Hepatocyte (in vitro differentiated cells): ENCODE data around the gene NUDT19.

Experiments
- CTCF ChIP-seq: fragments of 200-600 bp; sonication (generic); IDR thresholded peaks from 2 replicates; pipeline ENCODE4 v1.5.1; 2016; ENCODE audit warnings: antibody characterized with exemption, mild to moderate bottlenecking; ENCODE audit not compliant: poor library complexity
- EZH2 ChIP-seq: fragments of 200-600 bp; sonication (generic); IDR thresholded peaks from 2 replicates; pipeline ENCODE4 v1.6.1; 2016; ENCODE audit warnings: antibody characterized with exemption, mild to moderate bottlenecking, borderline replicate concordance
- EZH2phosphoT487 ChIP-seq: fragments of 200-600 bp; sonication (generic); IDR thresholded peaks from one replicate; pipeline ENCODE4 v1.6.1; 2018; ENCODE audit warnings: antibody characterized with exemption, mild to moderate bottlenecking, low read depth, moderate library complexity; ENCODE audit not compliant: unreplicated experiment, severe bottlenecking

DNA sequence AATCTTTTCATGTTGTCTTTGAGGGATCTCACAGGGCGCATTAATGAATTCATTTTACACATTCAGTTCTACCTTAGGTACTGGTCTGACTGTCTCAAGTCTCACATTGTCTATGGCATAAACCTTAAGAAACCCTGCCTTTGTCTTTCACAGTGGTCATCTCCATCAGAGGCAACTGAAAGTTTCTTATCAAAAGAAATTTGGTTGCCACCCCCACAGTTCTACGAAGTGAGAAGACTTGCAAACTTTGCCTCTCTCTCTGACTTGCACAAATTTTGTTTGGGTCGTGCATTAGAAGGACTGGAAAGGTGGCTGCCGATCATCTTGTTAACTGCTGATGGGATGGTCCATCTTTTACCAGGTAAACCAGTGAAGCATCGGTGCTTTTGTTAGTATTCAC, 17.4 kb downstream of the NUDT19 start:
- TF ChIP-seq CTCF (no peak), EZH2 (no peak), EZH2phosphoT487 (no peak)
